Measurements from ENCODE around the gene ZBTB44.

ZBTB44 gene

DNA sequence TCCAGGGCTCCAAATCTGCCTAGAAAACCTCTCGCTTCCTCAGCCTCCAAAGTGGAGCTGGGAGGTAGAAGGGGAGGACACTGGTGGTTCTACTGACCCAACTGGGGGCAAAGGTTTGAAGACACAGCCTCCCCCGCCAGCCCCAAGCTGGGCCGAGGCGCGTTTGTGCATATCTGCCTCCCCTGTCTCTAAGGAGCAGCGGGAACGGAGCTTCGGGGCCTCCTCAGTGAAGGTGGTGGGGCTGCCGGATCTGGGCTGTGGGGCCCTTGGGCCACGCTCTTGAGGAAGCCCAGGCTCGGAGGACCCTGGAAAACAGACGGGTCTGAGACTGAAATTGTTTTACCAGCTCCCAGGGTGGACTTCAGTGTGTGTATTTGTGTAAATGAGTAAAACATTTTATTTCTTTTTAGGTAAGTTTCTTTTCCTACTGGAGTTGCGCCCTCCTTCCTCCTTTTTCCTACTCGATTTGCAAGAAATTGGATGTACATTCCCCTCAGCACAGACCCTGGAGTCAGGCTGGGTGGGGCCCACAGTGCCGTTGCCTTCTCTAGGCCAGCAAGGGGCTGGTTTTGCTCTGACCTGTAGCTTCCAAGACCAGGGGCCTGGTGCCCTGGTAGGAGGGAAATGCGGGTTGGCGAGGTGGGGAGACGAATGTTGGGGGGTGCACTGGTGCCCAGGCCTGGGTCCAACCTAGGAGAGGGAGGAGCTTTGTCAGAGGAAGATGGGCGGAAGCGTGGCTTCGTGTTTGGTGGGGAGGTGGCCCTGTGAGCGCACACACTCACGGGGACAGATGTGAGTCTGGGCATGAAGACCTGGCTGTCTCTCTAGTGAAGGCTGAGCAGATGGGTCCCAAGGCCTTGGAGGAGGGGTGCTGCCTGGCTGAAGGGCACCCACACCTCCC is 104.5 kb downstream of the ZBTB44 start:
- DNase-seq (ENCODE audit: extremely low spot score): no peak
- POLR2A ChIA-PET: no interaction called here
- TF ChIP-seq, protein P1, sequence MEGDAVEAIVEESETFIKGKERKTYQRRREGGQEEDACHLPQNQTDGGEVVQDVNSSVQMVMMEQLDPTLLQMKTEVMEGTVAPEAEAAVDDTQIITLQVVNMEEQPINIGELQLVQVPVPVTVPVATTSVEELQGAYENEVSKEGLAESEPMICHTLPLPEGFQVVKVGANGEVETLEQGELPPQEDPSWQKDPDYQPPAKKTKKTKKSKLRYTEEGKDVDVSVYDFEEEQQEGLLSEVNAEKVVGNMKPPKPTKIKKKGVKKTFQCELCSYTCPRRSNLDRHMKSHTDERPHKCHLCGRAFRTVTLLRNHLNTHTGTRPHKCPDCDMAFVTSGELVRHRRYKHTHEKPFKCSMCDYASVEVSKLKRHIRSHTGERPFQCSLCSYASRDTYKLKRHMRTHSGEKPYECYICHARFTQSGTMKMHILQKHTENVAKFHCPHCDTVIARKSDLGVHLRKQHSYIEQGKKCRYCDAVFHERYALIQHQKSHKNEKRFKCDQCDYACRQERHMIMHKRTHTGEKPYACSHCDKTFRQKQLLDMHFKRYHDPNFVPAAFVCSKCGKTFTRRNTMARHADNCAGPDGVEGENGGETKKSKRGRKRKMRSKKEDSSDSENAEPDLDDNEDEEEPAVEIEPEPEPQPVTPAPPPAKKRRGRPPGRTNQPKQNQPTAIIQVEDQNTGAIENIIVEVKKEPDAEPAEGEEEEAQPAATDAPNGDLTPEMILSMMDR (IDR thresholded peaks at IDR 0.05; ENCODE audit: control extremely low read depth, extremely low read depth, low read depth, missing control alignments): no peak
- CTCF ChIA-PET: interaction anchor here (1.0 kb wide), 1 partner anchor 16 kb away, joined by 3 read pairs; no protein-coding TSS in a partner anchor

DNA sequence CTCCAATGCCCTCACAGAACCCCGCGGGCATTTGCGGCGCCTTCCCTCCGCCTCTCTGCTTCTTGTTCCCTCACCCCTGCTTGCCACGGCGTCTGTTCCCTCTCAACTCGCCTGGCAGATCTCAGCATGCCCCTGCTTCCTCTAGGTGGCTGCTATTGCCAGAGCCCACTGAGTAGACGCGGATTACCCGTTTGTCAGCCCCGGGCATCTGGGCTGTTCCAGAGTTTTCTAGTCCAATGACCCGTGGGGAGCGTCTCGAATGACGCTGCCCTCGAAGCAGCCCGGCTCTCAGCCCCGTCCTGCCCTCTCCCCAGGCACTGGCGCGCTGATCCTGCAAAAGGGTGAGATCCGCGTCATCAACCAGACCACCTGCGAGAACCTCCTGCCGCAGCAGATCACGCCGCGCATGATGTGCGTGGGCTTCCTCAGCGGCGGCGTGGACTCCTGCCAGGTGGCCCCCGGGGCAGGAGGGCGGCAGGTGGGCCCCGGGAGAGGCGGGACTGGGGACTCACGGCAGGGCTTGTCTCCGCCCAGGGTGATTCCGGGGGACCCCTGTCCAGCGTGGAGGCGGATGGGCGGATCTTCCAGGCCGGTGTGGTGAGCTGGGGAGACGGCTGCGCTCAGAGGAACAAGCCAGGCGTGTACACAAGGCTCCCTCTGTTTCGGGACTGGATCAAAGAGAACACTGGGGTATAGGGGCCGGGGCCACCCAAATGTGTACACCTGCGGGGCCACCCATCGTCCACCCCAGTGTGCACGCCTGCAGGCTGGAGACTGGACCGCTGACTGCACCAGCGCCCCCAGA is 105.4 kb downstream of the ZBTB44 start:
- ChIA-PET CTCF (interaction anchor here (1.0 kb wide), 1 partner anchor 17 kb away, joined by 3 read pairs; no protein-coding TSS in a partner anchor), POLR2A (no interaction called here)
- TF ChIP-seq, protein P1 (IDR thresholded peaks at IDR 0.05; ENCODE audit: control extremely low read depth, extremely low read depth, low read depth, missing control alignments): no peak
- DNase-seq (ENCODE audit: extremely low spot score): no peak

DNA sequence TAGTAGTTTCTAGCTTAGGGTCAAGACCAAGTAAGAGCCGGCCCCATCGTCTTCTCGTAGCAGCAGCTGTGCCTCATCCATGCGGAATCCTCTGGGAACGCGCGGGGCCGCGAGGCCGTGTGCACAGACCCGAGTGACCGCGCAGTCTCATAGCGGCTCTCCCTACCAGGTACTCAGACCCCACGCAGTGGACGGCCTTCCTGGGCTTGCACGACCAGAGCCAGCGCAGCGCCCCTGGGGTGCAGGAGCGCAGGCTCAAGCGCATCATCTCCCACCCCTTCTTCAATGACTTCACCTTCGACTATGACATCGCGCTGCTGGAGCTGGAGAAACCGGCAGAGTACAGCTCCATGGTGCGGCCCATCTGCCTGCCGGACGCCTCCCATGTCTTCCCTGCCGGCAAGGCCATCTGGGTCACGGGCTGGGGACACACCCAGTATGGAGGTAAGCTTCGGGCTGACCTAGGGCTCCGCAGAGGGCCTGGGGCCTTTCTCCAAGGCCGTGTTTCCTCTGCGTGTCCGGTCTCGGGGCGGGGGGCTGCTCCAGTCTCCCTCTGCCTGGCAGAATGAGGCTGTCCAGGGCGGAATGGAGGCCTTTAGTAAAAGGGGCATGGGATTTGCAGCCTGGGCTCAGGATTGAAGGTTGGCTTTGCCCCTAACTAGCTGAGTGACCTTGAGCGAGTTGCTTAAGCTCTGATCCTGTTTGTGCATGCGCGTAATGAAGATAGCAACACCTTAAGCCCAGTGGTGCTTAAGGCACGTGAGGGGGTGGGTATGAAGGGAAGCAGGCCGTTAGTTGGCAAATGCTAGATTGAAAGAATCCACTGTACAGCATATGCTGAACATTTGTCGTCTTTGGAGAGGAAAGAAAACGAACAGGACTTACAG is 106.2 kb downstream of the ZBTB44 start:
- TF ChIP-seq, protein P1 (IDR thresholded peaks at IDR 0.05; ENCODE audit: control extremely low read depth, extremely low read depth, low read depth, missing control alignments): no peak
- ChIA-PET CTCF (no interaction called here), POLR2A (no interaction called here)
- DNase-seq (ENCODE audit: extremely low spot score): no peak

DNA sequence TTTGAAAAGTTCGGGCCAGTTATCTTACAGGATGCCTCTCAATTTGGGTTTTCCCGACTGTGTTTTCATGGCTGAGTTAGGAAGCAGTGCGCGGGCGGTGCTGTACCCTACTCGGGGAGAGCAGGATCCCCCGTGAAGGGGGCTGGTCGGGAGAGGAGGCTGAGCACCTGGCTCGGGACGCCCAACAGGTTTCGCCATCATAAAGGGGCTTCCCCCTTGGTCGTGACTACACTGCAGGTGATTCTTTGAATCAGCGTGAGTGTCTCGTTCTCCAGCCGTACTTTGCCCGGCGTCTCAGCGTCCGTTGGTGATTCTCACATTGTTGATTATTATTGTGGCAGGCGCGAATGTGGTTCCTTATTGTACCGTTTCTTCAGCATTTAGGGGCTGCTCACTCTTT is 108.6 kb downstream of the ZBTB44 start:
- CTCF ChIA-PET: no interaction called here
- POLR2A ChIA-PET: no interaction called here

DNA sequence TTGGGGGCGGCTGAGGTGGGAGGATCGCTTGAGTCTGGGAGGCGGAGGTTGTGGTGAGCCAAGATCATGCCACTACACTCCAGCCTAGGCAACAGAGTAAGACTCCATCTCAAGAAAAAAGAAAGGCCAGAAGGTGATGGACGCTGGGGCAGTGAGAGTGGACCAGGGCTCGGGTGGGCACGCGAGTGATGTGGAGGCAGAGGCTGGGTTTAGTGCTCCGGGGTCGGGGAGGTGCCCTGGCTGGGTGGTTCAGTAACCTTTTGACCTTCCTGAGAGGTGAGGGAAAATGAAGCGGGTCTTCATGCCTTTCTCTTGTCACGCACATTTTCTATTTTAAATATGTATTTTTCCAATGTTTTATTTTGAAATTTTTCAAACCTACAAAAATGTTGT is 110.0 kb downstream of the ZBTB44 start:
- ChIA-PET POLR2A (no interaction called here), CTCF (interaction anchor here (2.7 kb wide), 1 partner anchor 8 kb away, joined by 15 read pairs; no protein-coding TSS in a partner anchor)
- DNase-seq (ENCODE audit: extremely low spot score): no peak
- TF ChIP-seq, protein P1 (IDR thresholded peaks at IDR 0.05; ENCODE audit: control extremely low read depth, extremely low read depth, low read depth, missing control alignments): no peak

More for the DNA sequence above, 108.6 kb downstream of the ZBTB44 start:
- DNase-seq (ENCODE audit: extremely low spot score): no peak
- TF ChIP-seq, protein P1 (IDR thresholded peaks at IDR 0.05; ENCODE audit: control extremely low read depth, extremely low read depth, low read depth, missing control alignments): no peak
